NCI-H2227 (cell line): ENCODE data around the gene NR1H2.
"Not testable (repeated sequence)": the region's sequence is repeated elsewhere in the genome, so short reads cannot be mapped to it uniquely, and the experiment has no call there.

Experiments used
- DNase-seq: peaks from one replicate; lab custom pipeline; 2025; ENCODE audit not compliant: unreplicated experiment; lab: John Stamatoyannopoulos, UW

NR1H2 gene

GRCh38 chr19:50377517-50377916 lies 1.3 kb downstream of the NR1H2 start:
- DNase-seq = no peak

- DNase-seq = no peak
Observed at GRCh38 chr19:50378169-50378862, 2.1 kb downstream of the NR1H2 start.

GRCh38 chr19:50378863-50379236 lies 2.6 kb downstream of the NR1H2 start:
- no peak for DNase-seq

GRCh38 chr19:50379602-50380001 lies 3.3 kb downstream of the NR1H2 start:
- DNase-seq = no peak

- no peak for DNase-seq
Observed at GRCh38 chr19:50380137-50380536, 3.9 kb downstream of the NR1H2 start.

GRCh38 chr19:50380751-50381151 lies 4.5 kb downstream of the NR1H2 start:
- DNase-seq = no peak

- DNase-seq = no peak
Observed at GRCh38 chr19:50381881-50382729, 5.8 kb downstream of the NR1H2 start.

- DNase-seq = no peak
Observed at GRCh38 chr19:50383001-50383851, 7.0 kb downstream of the NR1H2 start.

GRCh38 chr19:50383852-50384684 lies 7.8 kb downstream of the NR1H2 start, which contains the start of gene POLD1:
Gene POLD1, plus strand, starts transcription at chr19:50384347. Its CDS starts 14,505 bp downstream, at chr19:50398852.
- DNase-seq = peak; percentile 97

- DNase-seq = no peak
Observed at GRCh38 chr19:50384685-50385535, 8.7 kb downstream of the NR1H2 start.

- DNase-seq = no peak
Observed at GRCh38 chr19:50387176-50387867, 11.1 kb downstream of the NR1H2 start.

GRCh38 chr19:50387868-50388245 lies 11.6 kb downstream of the NR1H2 start:
- DNase-seq = no peak

- DNase-seq = not testable (repeated sequence)
Observed at GRCh38 chr19:50390295-50390694, 14.0 kb downstream of the NR1H2 start.

GRCh38 chr19:50390952-50391351 lies 14.7 kb downstream of the NR1H2 start:
- DNase-seq = not testable (repeated sequence)

GRCh38 chr19:50392759-50393158 lies 16.5 kb downstream of the NR1H2 start:
- no peak for DNase-seq

GRCh38 chr19:50393589-50393988 lies 17.3 kb downstream of the NR1H2 start:
- no peak for DNase-seq

GRCh38 chr19:50394017-50394416 lies 17.8 kb downstream of the NR1H2 start:
- DNase-seq = no peak

- DNase-seq = no peak
Observed at GRCh38 chr19:50398675-50399367, 22.6 kb downstream of the NR1H2 start.
